Measurements from ENCODE around the gene EBNA1BP2. TPM values are rescaled to one million over a fixed set of nuclear protein-coding genes. Genes with fewer than 3 reads are reported as not detected.
A peak's percentile ranks its signal among the peaks of the same experiment; 100 is the strongest.

Gene EBNA1BP2
- total RNA-seq, 2 donors from 2014 or later, result 28.4 to 34.0 TPM

GRCh38 chr1:43184388-43184787 is 12.3 kb upstream of the EBNA1BP2 start:
- no peak overlapping the region for H3K27ac ChIP-seq
- no peak for DNase-seq (ENCODE audit: low spot score)
- H3K4me1 ChIP-seq, result no peaks in the 10 kb centered on the region
- TF ChIP-seq, protein P1, sequence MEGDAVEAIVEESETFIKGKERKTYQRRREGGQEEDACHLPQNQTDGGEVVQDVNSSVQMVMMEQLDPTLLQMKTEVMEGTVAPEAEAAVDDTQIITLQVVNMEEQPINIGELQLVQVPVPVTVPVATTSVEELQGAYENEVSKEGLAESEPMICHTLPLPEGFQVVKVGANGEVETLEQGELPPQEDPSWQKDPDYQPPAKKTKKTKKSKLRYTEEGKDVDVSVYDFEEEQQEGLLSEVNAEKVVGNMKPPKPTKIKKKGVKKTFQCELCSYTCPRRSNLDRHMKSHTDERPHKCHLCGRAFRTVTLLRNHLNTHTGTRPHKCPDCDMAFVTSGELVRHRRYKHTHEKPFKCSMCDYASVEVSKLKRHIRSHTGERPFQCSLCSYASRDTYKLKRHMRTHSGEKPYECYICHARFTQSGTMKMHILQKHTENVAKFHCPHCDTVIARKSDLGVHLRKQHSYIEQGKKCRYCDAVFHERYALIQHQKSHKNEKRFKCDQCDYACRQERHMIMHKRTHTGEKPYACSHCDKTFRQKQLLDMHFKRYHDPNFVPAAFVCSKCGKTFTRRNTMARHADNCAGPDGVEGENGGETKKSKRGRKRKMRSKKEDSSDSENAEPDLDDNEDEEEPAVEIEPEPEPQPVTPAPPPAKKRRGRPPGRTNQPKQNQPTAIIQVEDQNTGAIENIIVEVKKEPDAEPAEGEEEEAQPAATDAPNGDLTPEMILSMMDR (IDR thresholded peaks at IDR 0.05), result no peak
- H3K27me3 ChIP-seq, result no peaks in the 10 kb centered on the region
- H3K4me3 ChIP-seq, result no peak overlapping the region
- H3K9me3 ChIP-seq, result no peaks in the 10 kb centered on the region
- H3K36me3 ChIP-seq, result no peaks in the 10 kb centered on the region

GRCh38 chr1:43177691-43178090 is 5.6 kb upstream of the EBNA1BP2 start:
- TF ChIP-seq, protein P1 (IDR thresholded peaks at IDR 0.05), result no peak
- H3K4me1 ChIP-seq, result no peaks in the 10 kb centered on the region
- H3K4me3 ChIP-seq, result no peak overlapping the region
- no peak for DNase-seq (ENCODE audit: low spot score)
- no peaks in the 10 kb centered on the region for H3K9me3 ChIP-seq
- no peaks in the 10 kb centered on the region for H3K36me3 ChIP-seq
- no peaks in the 10 kb centered on the region for H3K27me3 ChIP-seq
- H3K27ac ChIP-seq, result no peak overlapping the region

DNA sequence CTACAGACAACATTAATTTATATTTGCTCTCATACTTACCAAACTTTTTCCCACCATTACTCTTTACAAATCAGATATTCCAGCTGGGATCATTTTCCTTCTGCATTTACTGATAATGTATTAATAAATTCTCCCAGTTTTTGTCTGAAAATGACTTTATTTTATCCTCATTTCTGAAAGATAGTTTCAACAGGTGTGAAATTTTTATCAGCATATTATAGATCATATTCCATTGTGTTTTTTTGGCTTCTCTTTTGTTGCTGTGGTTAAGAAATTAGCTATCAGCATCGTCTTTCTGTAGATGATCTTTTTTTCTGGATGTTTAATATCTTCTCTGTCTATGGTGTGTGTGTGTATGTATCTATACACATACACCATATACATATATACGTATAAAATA is 2.8 kb upstream of the EBNA1BP2 start:
- H3K9me3 ChIP-seq, result no peaks in the 10 kb centered on the region
- no peak overlapping the region for H3K4me3 ChIP-seq
- no peaks in the 10 kb centered on the region for H3K27me3 ChIP-seq
- no peak overlapping the region for H3K27ac ChIP-seq
- H3K36me3 ChIP-seq, result no peaks in the 10 kb centered on the region
- peaks cover 0 to 10% of the 10 kb centered on the region in 2 donors for H3K4me1 ChIP-seq
- DNase-seq (ENCODE audit: low spot score), result no peak
- TF ChIP-seq, protein P1 (IDR thresholded peaks at IDR 0.05), result no peak

- H3K27ac ChIP-seq, result no peak overlapping the region
- DNase-seq (ENCODE audit: low spot score), result peak; percentile 82
- H3K9me3 ChIP-seq, result no peaks in the 10 kb centered on the region
- peaks cover 13% of the 10 kb centered on the region for H3K36me3 ChIP-seq
- TF ChIP-seq, protein P1 (IDR thresholded peaks at IDR 0.05), result no peak
- peaks cover 0 to 10% of the 10 kb centered on the region in 2 donors for H3K4me1 ChIP-seq
- H3K27me3 ChIP-seq, result no peaks in the 10 kb centered on the region
- peak overlapping the region; percentile 84 to 87 for H3K4me3 ChIP-seq
These were observed 460 bp upstream of the EBNA1BP2 start for GRCh38 chr1:43172527-43172972.

DNA sequence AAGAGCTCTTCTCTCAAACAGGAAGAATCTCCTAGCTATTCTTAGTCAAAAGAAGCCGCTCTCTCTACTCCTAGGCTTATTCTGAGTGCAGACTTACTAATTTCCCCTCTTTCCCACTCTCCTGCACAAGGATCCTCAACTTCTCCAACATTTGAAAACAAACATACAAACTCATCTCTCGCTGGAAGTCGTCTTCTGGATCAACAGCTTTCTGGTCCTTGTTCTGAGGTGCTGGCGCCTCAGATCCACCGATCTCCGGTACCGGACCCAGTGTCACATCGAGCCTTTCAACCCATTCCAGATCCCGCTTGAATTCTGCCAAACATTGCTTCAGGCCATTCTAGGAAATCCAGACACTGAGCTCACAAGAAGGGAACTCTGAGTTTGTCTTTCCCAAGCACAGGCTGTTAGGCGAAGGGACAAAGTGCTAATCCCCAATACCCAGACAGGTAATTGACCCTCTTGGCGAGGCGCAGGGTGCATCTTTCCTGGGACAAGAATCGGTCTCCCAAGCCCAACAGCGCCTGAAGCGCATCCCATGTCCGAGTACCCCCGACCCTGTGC is 696 bp downstream of the EBNA1BP2 start:
- Histone ChIP-seq H3K4me3 (peak overlapping the region; percentile 84 to 87), H3K36me3 (peaks cover 25% of the 10 kb centered on the region), H3K27me3 (no peaks in the 10 kb centered on the region), H3K9me3 (no peaks in the 10 kb centered on the region), H3K4me1 (peaks cover 0 to 10% of the 10 kb centered on the region in 2 donors), H3K27ac (peak overlapping the region in 1 of 2 donors; percentile 37)
- DNase-seq (ENCODE audit: low spot score), result no peak
- TF ChIP-seq, protein P1 (IDR thresholded peaks at IDR 0.05), result no peak

GRCh38 chr1:43165765-43166164 is 6.3 kb downstream of the EBNA1BP2 start:
- TF ChIP-seq, protein P1 (IDR thresholded peaks at IDR 0.05), result no peak
- Histone ChIP-seq H3K4me1 (no peaks in the 10 kb centered on the region), H3K4me3 (no peak overlapping the region), H3K9me3 (no peaks in the 10 kb centered on the region), H3K27me3 (no peaks in the 10 kb centered on the region), H3K36me3 (peaks cover 50% of the 10 kb centered on the region), H3K27ac (no peak overlapping the region)
- DNase-seq (ENCODE audit: low spot score), result no peak
